Stimulated activated CD4-positive, alpha-beta T cell treated with anti-CD3 and anti-CD28 coated beads, Interleukin-4, amount 100 ng/mL, for 24 hours (primary cell): ENCODE data around the gene PDE6D.

Experiments used
- DNase-seq: peaks from one replicate; pipeline ENCODE4 v3.0.0-alpha.2; 2020

The PDE6D gene

GRCh38 chr2:231780909-231781797, at the start of gene PDE6D:
Gene PDE6D, minus strand, starts transcription at chr2:231781282. Its CDS starts 168 bp downstream, at chr2:231781114.
- peak; percentile 98 for DNase-seq

GRCh38 chr2:231821908-231822307, 40.8 kb upstream of the PDE6D start:
- no peak for DNase-seq

GRCh38 chr2:231820786-231821303, 39.8 kb upstream of the PDE6D start:
- DNase-seq, result no peak

- no peak for DNase-seq
Measured at GRCh38 chr2:231819447-231820042, 38.5 kb upstream of the PDE6D start.

- no peak for DNase-seq
Measured at GRCh38 chr2:231816327-231817026, 35.4 kb upstream of the PDE6D start.

- no peak for DNase-seq
Measured at GRCh38 chr2:231810905-231811304, 29.8 kb upstream of the PDE6D start.

GRCh38 chr2:231807020-231807419, 25.9 kb upstream of the PDE6D start:
- DNase-seq, result no peak

- DNase-seq, result no peak
Measured at GRCh38 chr2:231803501-231804138, 22.5 kb upstream of the PDE6D start.

GRCh38 chr2:231800493-231801091, 19.5 kb upstream of the PDE6D start:
- DNase-seq, result peak; percentile 32

- DNase-seq, result no peak
Measured at GRCh38 chr2:231795525-231796327, 14.6 kb upstream of the PDE6D start.

- no peak for DNase-seq
Measured at GRCh38 chr2:231794383-231794782, 13.3 kb upstream of the PDE6D start.

GRCh38 chr2:231791107-231791506, 10.0 kb upstream of the PDE6D start:
- no peak for DNase-seq

GRCh38 chr2:231786917-231787292, 5.8 kb upstream of the PDE6D start:
- DNase-seq, result no peak

GRCh38 chr2:231786177-231786916, 5.3 kb upstream of the PDE6D start, which contains the start of gene COPS7B:
Gene COPS7B, plus strand, starts transcription at chr2:231786445. Its CDS starts 2,126 bp downstream, at chr2:231788571.
- DNase-seq, result peak; percentile 86

GRCh38 chr2:231785822-231786176, 4.7 kb upstream of the PDE6D start:
- DNase-seq, result no peak

GRCh38 chr2:231785413-231785812, 4.3 kb upstream of the PDE6D start:
- no peak for DNase-seq

GRCh38 chr2:231781798-231782726, 980 bp upstream of the PDE6D start:
- DNase-seq, result peak; percentile 27

GRCh38 chr2:231780123-231780908, 766 bp downstream of the PDE6D start:
- peak; percentile 4 for DNase-seq
